ENCODE data around the gene OR4Q3. TPM values are rescaled to one million over a fixed set of nuclear protein-coding genes. Genes with fewer than 3 reads are reported as not detected.
"Not testable (repeated sequence)": the region's sequence is repeated elsewhere in the genome, so short reads cannot be mapped to it uniquely, and the experiment has no call there.

The OR4Q3 gene
- total RNA-seq (2022) (not detected in 2 replicates), Bru-seq, nascent RNA (not detected), BruChase-seq, experiment 1, labeled RNA remaining after a 6-hour chase (not detected), BruChase-seq, experiment 2, labeled RNA remaining after a 2-hour chase (not detected)
- long read RNA-seq, result 0 reads

GRCh38 chr14:19743256-19743655 is at the start of gene OR4Q3:
OR4Q3 (plus strand) TSS chr14:19743571.
- Mint-ChIP-seq H3K4me1 (ENCODE audit: insufficient read depth, unreplicated experiment) (no peaks in the 10 kb centered on the region), H3K36me3 (ENCODE audit: insufficient read depth, unreplicated experiment) (no peaks in the 10 kb centered on the region), H3K9me3 (ENCODE audit: unreplicated experiment) (peaks cover 7% of the 10 kb centered on the region), H3K4me3 (ENCODE audit: unreplicated experiment) (no peak within 1 kb of the TSS), H3K27me3 (ENCODE audit: insufficient read depth, unreplicated experiment) (peaks cover 11% of the 10 kb centered on the region), H3K27ac (ENCODE audit: low read depth, unreplicated experiment) (no peak within 1 kb of the TSS)
- no TSS peak for BruUV-seq (replicated peaks)
- POLR2A ChIA-PET, result no interaction called here
- intact Hi-C loops (cut with micrococcal nuclease), result no loop called here
- CTCF ChIA-PET, result no interaction called here
- no peak for DNase-seq (ENCODE audit: unreplicated experiment)
- TF ChIP-seq CTCF (IDR thresholded peaks at IDR 0.05; ENCODE audit: unreplicated experiment), result no peak

GRCh38 chr14:19729359-19729758 is 14.0 kb upstream of the OR4Q3 start:
- DNase-seq (ENCODE audit: unreplicated experiment), result no peak
- no TSS peak for BruUV-seq (replicated peaks)
- intact Hi-C loops (cut with micrococcal nuclease), result no loop called here
- CTCF ChIA-PET, result interaction anchor here (0.6 kb wide), 1 partner anchor 107 kb away, joined by 3 read pairs; no protein-coding TSS in a partner anchor
- Mint-ChIP-seq H3K27ac (ENCODE audit: low read depth, unreplicated experiment) (no peak overlapping the region), H3K27me3 (ENCODE audit: insufficient read depth, unreplicated experiment) (no peaks in the 10 kb centered on the region), H3K4me3 (ENCODE audit: unreplicated experiment) (no peak overlapping the region), H3K36me3 (ENCODE audit: insufficient read depth, unreplicated experiment) (no peaks in the 10 kb centered on the region), H3K4me1 (ENCODE audit: insufficient read depth, unreplicated experiment) (no peaks in the 10 kb centered on the region), H3K9me3 (ENCODE audit: unreplicated experiment) (no peaks in the 10 kb centered on the region)
- POLR2A ChIA-PET, result no interaction called here
- no peak for TF ChIP-seq CTCF (IDR thresholded peaks at IDR 0.05; ENCODE audit: unreplicated experiment)

- Mint-ChIP-seq H3K9me3 (ENCODE audit: unreplicated experiment) (no peaks in the 10 kb centered on the region), H3K4me3 (ENCODE audit: unreplicated experiment) (no peak overlapping the region), H3K4me1 (ENCODE audit: insufficient read depth, unreplicated experiment) (no peaks in the 10 kb centered on the region), H3K36me3 (ENCODE audit: insufficient read depth, unreplicated experiment) (no peaks in the 10 kb centered on the region), H3K27me3 (ENCODE audit: insufficient read depth, unreplicated experiment) (no peaks in the 10 kb centered on the region), H3K27ac (ENCODE audit: low read depth, unreplicated experiment) (no peak overlapping the region)
- BruUV-seq (replicated peaks), result no TSS peak
- no peak for TF ChIP-seq CTCF (IDR thresholded peaks at IDR 0.05; ENCODE audit: unreplicated experiment)
- ChIA-PET CTCF (interaction anchor here (0.6 kb wide), 1 partner anchor 106 kb away, joined by 3 read pairs; no protein-coding TSS in a partner anchor), POLR2A (no interaction called here)
- no peak for DNase-seq (ENCODE audit: unreplicated experiment)
- intact Hi-C loops (cut with micrococcal nuclease), result no loop called here
Measured at GRCh38 chr14:19729763-19730162, 13.6 kb upstream of the OR4Q3 start.

- not testable (repeated sequence) for H3K9me3 Mint-ChIP-seq (ENCODE audit: unreplicated experiment); H3K4me3 Mint-ChIP-seq (ENCODE audit: unreplicated experiment)
Measured at GRCh38 chr14:19733893-19734292, 9.5 kb upstream of the OR4Q3 start.

GRCh38 chr14:19752316-19752715 is 8.9 kb downstream of the OR4Q3 start:
- BruUV-seq (replicated peaks); H3K4me3 Mint-ChIP-seq (ENCODE audit: unreplicated experiment); H3K36me3 Mint-ChIP-seq (ENCODE audit: insufficient read depth, unreplicated experiment); DNase-seq (ENCODE audit: unreplicated experiment); POLR2A ChIA-PET; H3K9me3 Mint-ChIP-seq (ENCODE audit: unreplicated experiment); H3K27me3 Mint-ChIP-seq (ENCODE audit: insufficient read depth, unreplicated experiment); CTCF ChIA-PET; H3K4me1 Mint-ChIP-seq (ENCODE audit: insufficient read depth, unreplicated experiment); H3K27ac Mint-ChIP-seq (ENCODE audit: low read depth, unreplicated experiment); intact Hi-C loops (cut with micrococcal nuclease): not testable (repeated sequence)

More at GRCh38 chr14:19733893-19734292, 9.5 kb upstream of the OR4Q3 start:
- BruUV-seq (replicated peaks); H3K27ac Mint-ChIP-seq (ENCODE audit: low read depth, unreplicated experiment); H3K27me3 Mint-ChIP-seq (ENCODE audit: insufficient read depth, unreplicated experiment); DNase-seq (ENCODE audit: unreplicated experiment); intact Hi-C loops (cut with micrococcal nuclease); CTCF ChIA-PET; POLR2A ChIA-PET; H3K4me1 Mint-ChIP-seq (ENCODE audit: insufficient read depth, unreplicated experiment); H3K36me3 Mint-ChIP-seq (ENCODE audit: insufficient read depth, unreplicated experiment): not testable (repeated sequence)
